ENCODE measurements around the gene KCNA5.

KCNA5 gene

DNA sequence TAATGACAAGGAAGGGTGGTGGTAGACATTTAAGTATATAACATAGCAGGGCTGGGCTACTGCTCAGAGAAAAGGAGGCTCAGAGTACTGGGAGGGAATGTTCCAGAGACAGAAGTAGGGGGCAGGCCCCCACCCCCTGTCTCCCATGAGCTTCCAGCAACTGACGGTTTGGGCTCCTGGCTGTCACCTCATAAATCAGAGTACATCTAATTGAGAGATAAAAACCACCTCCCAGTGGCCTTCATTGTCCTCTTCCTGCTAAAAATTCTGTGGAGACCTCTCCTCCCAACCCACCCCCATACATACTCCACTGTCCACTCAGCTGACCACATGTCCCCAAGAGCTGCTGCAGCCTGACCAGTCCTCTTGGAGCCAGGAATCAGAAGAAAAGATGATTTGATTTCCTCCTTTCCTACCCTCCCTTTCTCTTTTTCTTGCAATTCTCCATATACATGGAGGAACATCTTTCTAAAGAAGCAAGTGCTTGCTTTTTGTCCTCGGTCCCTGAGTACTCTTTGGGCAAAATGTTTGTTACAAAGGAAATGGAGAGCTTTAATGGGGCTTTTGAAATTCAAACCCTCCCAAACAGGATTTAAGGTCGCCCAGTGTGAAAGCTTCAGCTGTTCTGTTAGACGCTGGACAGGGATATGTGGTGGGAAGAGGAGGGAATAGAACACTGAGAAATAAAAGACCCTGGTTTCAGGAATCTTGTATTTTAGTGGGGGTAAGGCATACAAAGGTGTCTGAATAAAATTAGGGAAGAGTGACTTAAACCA lies 16.4 kb upstream of the KCNA5 start:
- no peak for DNase-seq

DNA sequence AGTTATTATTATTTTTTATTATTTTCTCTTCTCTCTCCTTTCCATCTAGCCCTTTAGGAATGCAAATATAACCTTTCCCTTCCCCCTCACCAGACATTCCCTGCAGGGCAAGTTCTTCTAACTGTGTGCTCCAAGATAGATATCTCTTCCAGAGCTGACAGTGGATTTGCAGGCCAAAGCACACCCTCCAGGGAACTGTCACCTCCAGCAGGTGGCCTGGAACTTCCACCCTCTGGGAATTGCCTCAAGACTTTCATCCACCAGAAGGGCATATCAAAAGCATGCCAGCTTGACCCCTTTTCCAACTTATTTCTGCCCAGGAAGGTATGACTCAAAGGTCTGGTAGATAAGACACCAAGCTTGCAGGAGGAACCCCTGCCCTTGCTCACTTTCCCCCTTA lies 13.6 kb upstream of the KCNA5 start:
- no peak for DNase-seq

DNA sequence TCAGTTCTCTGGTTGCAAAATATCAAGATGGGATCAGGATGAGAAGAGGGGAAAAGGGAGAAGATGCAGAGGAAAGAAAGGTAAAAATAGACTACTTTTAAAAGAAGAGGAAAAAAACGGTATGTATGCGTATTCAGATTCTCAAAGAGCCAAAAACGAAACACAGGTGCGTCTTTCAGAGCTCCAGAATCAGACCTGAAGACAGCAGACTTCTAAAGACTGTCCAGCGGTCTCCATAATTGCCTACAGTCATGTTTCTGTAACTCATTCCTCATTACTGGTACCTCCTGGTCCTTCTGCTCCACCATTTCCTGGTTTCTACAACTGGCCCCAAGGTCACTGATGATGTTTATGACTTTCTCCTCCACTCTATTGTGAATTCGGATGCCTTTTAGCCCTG lies 12.4 kb upstream of the KCNA5 start:
- no peak for DNase-seq

DNA sequence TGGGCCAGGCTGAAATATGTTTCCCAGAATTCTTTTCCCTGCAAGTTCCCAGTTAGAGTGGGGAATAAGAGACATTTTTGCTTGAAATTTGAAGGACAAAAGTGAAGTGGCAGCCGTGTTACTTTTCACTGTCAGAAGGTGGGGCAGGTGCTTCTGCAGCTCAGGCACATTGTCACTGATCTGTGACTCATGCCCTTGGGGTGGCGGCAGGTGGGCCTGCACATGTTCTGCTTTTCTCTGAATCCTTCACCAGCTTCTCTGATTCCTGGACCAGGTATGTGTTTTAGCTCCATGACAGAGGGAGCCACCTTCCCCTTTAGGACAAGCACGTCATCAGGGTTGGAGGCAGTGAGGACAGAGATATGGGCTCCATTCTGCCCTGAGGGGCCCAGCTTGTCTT lies 11.7 kb upstream of the KCNA5 start:
- no peak for DNase-seq

DNA sequence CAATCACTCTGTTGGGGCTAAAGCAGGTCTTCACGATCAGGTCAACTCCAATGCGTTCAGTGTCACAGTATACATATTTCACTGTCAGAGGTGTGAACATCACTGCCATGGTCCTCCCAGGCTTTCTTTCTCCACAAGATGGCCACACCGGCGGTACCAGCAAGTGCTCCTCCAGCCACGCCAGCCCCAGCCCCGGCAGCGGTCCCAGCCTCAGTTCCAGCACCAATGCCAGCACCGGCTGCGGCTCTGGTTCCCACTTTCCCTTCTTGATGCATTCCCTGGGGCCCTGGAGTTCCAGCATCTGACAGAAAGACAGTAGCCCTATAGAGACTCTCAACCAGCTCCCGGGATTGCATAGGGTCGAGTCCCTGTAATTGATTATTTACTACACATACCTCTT lies 10.9 kb upstream of the KCNA5 start:
- DNase-seq: no peak

DNA sequence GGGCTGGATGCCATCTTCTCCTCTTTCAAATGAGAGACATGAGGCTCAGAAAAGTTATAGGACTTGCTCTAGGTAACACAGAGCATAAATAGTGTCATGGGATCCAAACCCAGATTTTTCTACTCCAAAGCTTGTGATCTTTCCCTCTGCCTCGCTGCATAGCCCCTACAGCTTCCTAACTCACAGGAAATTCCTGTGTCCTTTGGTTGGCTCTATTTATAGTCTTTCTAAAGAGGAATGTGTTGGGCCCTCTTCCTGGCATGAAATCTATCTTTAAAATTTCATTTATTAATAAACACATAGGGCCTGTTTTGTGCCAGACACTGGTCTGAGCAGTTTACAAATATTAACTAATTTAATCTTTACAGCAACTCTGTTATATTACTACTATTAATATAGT lies 9.8 kb upstream of the KCNA5 start:
- DNase-seq: no peak

DNA sequence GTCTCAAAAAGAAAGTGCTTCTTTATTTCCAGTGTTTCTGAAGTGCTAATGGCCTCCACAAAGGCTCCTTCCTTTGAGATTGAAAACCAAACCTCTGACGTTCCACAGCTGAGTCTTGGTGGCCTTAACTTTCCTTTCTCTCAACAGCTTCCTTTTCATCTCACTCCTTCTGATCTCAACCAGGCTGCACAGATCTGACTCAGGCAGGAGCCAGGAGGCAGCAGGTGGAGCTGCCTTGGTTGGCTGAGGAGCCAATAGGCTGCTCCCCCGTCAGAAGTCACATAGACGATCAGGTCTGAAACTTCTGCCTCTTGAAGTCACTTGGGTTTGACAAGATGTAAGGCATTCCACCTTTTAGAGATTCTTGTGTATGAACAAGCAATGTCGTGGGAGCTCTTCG lies 9.1 kb upstream of the KCNA5 start:
- DNase-seq: no peak

DNA sequence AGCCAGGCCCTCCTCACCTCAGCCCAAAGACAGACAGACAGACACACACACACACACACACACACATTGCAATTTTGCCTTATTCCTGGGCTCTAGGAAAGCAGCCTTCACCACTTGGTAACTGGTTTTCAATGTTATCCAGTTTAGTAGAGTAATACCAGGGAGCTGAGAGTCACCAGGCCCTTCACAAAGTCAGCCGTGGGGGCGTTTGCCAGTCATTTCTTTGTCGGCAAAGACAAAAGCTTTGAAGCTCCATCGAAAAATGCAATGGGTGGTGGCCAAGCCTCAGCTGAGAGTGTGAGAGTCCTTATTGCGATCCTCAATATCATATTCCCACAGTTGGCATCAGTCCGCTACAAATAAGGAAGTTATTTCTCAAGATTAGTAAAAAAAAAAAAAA lies 8.1 kb upstream of the KCNA5 start:
- no peak for DNase-seq

DNA sequence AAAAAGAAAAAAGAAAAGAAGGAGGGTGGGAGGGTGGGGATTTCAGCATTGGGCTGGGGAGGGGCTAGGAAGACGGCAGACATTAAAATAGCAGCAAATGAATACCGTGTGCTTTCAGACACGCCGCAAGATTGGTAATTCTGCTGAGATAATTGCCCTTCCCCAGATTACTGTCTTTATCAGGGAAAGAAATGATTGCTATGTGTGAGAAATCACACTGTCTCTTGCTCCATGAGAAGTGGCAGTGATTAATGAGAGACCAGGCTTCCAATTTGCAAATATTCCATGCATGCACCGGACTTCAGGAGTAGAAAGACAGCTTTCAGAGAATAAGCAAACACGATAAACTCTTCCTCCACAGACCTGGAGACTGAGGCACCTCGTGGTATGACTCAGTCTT lies 7.6 kb upstream of the KCNA5 start:
- DNase-seq: no peak

DNA sequence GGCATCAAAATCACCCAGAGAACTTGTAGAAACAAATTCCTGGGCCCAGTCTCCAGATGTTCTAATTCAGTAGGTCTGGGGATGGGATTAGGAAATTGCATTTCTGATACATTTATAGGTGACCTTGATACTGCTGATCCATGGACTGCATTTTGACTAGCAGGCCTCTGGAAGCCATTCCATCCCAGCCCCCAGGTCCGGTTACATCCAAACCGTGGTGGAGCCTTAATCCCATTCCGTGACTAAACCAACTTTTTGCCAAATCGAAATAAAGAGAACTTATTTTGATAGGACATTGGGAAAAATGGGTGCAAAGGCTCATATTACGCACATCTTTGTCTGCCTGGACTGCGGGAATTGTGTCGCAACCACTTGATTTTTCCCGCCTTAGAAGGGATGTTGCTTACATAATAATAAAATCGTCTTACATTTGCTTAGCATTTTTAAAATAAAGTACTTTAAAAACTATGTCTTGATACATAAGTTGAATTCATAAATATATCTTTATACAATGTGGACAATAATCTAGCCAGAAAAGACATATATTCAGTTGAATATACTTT lies 5.8 kb upstream of the KCNA5 start:
- no peak for DNase-seq

DNA sequence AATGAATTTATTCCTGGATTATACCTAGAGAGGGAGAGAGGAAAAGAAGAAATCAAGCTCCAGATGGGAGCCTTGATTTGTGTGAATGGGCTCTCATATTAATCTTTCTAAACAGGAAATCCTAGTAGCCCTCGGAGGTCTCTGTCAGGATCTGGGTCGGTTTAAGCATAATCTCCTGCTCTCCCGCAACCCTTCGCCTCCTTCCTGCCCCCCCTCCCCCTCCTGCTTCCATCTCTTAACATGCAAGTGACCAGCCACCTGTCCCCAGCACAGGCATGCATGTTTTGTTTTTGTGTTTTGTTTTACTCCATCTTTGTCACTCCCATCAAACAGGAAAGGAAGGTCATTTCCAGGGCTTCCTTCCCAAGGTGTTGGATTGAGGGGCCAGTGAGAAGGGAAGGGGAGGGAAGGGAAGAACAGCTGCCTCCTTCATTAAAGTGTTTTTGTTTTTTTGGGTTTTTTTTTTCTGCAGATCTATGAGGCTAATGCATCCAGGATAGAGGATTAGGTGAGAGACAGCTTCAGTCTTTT lies 4.8 kb upstream of the KCNA5 start:
- no peak for DNase-seq

DNA sequence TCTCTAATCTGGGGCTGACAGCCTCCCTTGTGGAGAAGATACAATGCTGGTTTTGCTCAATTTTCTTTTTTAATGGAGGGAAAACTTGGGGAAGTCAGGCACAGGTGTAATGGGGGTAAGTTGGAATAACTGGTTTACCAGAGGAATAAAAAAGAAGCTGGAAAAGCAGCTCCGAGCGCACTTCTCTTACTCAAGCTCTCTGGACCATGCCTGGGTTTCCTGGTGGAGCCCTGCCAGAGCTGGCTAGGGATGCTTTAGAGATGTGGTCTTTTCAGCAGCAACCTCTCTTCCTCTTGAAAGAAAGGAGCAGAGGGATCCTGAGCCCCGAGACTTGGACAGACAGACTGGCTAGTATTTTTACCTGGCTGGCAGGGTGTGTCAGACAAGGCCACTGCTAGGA lies 3.9 kb upstream of the KCNA5 start:
- DNase-seq: no peak

DNA sequence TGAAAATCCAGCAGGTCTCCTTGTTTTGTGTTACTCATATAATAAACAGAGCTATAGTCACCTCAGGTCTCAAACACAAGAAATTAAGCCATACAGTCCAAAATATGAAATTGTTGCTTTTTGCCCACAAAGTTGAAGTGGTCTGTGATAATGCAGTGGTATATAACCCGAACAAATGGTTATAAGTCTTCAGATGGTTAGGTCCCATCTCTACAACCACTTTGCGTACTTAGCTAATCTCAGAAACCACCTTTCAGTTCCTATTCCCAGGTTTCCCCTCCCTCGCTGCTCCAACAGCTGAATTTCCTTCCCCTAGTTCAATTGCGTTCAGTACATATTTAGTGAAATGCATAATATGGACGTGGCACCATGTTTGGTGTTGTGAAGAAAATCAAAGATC lies 3.3 kb upstream of the KCNA5 start:
- no peak for DNase-seq

DNA sequence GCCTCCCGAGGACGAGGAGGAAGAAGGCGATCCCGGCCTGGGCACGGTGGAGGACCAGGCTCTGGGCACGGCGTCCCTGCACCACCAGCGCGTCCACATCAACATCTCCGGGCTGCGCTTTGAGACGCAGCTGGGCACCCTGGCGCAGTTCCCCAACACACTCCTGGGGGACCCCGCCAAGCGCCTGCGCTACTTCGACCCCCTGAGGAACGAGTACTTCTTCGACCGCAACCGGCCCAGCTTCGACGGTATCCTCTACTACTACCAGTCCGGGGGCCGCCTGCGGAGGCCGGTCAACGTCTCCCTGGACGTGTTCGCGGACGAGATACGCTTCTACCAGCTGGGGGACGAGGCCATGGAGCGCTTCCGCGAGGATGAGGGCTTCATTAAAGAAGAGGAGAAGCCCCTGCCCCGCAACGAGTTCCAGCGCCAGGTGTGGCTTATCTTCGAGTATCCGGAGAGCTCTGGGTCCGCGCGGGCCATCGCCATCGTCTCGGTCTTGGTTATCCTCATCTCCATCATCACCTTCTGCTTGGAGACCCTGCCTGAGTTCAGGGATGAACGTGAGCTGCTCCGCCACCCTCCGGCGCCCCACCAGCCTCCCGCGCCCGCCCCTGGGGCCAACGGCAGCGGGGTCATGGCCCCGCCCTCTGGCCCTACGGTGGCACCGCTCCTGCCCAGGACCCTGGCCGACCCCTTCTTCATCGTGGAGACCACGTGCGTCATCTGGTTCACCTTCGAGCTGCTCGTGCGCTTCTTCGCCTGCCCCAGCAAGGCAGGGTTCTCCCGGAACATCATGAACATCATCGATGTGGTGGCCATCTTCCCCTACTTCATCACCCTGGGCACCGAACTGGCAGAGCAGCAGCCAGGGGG lies 979 bp downstream of the KCNA5 start:
- no peak for DNase-seq

DNA sequence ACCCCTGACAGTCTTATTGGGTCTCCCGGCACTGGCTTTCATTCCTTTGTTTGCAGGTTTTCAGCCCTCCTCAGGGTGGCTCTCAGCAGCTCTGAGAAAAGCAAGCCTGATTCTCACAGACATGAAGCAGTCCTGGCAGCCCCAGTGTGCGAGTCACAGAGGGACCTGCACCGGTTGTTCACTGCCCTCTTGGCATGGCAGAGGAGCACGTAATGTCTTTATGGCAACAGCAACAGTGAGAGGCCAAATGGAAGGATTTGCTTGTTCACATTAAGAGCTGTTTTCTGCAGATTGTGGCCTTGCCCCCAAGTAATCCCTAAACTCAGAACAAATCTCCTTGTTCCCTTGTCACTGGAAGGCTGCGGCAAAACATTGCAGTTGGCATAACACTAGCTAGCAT lies 3.4 kb downstream of the KCNA5 start:
- no peak for DNase-seq

DNA sequence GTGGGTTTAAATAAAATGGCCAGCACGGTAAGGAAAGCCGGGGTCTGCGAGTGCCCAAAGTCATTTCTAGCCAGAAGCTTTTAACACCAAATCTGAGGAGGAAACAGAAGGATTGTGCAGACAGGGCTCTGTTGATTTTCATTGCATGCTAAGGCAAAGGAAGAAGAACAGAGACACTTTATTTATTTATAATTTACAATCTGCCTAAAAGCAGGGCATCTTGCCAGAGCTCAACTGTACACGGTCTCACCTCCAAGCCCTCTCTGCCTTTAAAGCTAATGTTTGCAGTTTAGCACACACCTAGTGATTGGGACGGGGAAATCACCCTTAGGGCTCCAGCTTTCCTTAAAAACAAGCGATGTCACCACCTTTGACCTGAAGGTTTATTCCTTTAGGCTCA lies 4.0 kb downstream of the KCNA5 start:
- DNase-seq: no peak

DNA sequence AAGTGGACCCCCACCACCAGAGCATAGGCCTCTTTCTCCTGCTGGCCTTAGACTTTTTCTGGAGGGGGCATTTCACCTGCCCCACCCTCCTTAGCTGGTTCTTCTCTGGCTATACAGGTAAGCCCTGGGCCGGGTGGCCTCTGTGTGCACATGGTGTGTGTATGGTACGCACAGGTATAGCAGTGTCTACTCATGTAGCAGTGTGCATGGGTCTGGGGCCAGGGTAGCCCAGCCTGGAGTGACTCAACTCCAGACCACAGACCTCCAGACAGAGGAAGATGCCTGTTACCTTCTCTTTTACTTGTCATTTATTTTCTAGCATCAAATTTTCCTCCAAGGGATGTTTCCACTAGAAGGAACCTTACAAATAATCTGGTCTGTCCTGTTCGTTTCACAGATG lies 6.9 kb downstream of the KCNA5 start:
- DNase-seq: no peak

DNA sequence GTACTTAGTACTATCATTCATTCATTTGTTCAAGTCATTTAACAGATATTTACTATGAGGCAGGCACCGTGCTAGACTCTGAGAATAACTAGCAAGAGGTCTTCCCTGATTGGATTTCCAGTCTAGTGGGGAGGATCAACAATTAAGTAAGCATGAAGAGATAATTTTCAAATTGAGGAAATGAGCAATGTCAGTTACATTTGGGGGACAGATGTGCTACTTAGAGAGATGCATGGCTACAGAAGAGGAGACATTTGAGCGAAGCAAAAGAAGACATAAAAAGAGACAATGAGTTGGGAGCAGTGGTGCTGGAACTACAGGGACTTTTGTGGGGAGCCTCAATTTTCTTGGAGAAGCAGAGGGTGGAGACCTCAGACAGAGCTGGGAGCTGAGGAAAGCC lies 7.7 kb downstream of the KCNA5 start:
- DNase-seq: no peak

DNA sequence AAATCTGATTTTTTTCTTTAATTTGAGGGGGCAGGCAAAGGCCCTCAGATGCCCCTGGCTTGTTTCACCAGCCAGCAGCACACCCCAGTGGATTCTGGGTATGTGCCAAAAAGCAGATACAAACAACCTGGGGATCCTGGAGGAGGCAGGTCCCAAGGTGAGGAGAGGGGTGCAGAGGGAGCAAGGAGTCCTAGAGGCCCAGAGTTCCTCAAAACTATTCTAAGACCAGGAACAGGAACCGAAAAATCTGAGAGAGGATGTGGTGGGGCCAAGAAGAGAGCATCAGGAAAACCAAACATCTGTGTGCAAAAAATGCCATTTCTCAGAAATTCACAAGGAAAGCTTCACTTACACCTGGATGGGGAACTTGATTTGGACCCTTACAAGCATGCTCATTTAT lies 8.2 kb downstream of the KCNA5 start:
- no peak for DNase-seq

DNA sequence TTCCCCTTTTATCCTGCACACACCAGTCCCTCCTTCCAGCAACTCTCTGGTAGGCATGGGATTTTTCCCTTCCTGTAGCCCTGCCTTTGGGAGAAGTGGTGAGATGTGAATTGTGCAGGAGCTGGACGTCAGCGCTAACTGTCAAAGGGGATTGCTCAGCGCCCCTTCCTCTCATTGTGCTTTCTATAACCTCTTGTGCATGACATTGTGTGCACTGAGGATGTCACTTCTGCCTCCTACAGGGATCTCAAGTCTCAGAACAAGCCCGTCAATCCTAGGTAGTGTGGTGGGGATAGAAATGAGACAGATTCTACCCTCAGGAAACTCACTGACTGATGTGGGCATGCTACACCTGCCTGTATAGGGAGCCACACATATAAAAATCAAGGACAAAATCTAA lies 8.7 kb downstream of the KCNA5 start:
- DNase-seq: no peak

DNA sequence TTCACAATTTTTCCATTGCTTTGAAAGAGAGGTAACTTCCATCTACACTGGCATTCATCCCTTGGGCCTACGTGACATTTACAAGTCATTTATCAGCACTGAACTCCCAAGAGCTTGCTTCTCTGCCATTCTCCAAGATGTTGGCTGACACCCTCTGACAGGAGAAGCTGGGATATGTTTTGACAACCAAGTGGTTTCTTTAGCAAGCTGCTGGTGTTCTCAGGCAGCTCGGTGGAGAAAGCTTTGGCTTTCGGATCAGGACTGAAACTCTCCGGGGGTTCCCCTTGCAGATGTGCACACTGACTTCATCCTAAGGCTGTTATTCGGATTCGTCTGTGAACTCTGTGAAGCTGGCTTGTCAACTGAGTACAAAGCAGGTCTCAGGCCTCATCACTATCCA lies 15.7 kb downstream of the KCNA5 start:
- DNase-seq: no peak

DNA sequence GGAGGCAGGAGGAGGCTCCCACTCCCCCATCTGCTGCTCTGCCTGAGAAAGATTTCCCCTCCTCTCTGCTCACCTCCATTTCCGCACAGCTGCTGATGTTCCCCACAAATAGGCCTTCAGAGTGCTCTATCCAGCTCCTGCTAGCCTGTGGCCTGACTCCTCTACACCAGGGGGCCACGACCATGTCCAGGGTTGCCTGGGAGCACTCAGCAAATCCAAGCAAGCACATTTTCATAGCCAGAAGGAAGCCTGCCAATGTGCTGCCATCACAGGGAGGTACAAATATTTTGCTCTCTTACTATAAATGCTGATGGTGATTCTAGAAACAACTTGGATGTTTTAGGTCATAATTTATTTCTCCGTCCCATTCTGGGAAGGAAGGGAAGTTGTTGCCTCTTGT lies 17.3 kb downstream of the KCNA5 start:
- no peak for DNase-seq

DNA sequence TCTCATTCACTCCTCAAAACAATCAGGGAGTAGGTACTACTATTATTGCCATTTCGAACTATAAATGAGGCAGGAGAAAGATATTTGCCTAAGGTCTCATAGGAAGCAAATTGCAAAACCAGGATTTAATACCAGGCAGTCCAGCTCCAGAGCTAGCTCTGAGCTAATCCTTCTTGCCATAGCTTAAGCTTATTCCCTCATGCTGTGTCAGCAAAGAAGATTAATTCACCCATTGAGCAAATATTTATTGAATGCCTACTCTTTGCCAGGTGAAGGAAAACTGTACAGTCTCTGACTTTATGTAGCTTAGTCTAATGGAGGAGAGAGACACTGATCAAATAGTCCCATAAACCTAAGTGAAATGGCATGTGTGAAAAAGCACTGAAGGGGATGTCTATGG lies 19.5 kb downstream of the KCNA5 start:
- DNase-seq: no peak

DNA sequence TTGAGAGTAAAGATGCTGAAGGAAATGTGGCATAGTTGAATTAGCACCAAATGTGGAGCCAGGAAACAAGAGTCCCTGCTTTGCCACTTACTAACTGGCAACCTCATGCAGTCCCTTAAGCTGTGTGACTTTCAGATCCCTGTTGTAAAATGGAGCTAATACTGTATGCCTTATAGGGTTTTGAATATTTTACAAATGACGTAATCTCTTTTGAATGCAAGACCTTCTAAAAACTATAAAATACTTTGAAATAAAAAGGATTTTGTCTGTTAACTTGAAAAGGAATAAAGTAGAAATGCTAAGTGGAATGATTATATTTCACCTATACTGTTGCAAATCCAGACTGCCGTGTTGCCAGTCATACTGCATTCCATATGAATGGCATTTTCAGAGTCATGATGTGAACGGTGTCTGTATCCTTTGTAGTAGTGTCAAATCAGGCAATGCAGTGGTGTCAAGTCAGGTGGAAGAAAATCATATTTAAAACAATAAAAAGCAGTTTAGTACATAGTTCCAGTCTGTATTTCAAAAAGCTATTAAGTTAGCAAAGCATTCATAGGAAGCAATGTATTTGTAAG lies 21.3 kb downstream of the KCNA5 start:
- DNase-seq: no peak

Measured in stimulated activated naive CD4-positive, alpha-beta T cell treated with Interleukin-2 at 50 U/mL for 16 hours (primary cell).